Subcutaneous adipose tissue (tissue), 4 donors: Measurements from ENCODE around the gene PPP1R14B. TPM values are rescaled to one million over a fixed set of nuclear protein-coding genes. Genes with fewer than 3 reads are reported as not detected.

Experiments
- CTCF ChIP-seq: fragments of 450-650 bp; IDR thresholded peaks from one replicate; pipeline ENCODE4 v1.5.1; 2016; ENCODE audit warnings: low read depth, mild to moderate bottlenecking, control low read depth, antibody characterized with exemption, moderate library complexity
- total RNA-seq, 4 donors: library from RNA; depleted of rRNA; stranded (reverse); fragments of >200 nt; gene quantifications; one replicate each; pipeline ENCODE4 v1.1.0, GENCODE V29; 2016

Gene PPP1R14B
- total RNA-seq, 4 donors from 2014 or later: 64.3 to 73.1 (median 69.1) TPM

GRCh38 chr11:64240435-64241240, 6.1 kb downstream of the PPP1R14B start, which contains the start of gene FKBP2:
TSS of gene FKBP2 (plus strand) at chr11:64241095. CDS start at chr11:64242388, 1,293 bp downstream.
- no peak for TF ChIP-seq CTCF

- TF ChIP-seq CTCF: no peak
Observed at GRCh38 chr11:64239662-64240434, 6.9 kb downstream of the PPP1R14B start.

DNA sequence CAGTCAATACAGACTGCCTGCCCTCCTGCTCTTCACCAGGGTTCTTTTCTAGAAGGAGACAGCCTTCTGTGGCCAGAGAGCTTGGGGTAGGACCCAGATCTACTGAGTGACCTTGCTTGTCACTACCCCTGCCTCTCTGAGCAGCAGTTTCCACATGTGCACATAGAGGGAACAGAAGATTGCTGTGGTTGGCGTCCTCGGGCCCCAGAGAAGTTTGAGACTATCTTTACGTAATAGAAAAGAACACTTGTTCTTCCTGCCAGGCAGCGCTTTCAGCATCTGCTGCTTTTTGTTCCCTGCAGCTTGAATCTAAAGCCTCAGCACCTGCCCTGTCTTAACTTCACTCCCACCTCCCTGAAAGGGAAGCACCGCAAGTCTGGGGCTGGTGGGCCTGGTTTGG, 7.7 kb downstream of the PPP1R14B start:
- no peak for TF ChIP-seq CTCF

- TF ChIP-seq CTCF: no peak
Observed at GRCh38 chr11:64238076-64238475, 8.7 kb downstream of the PPP1R14B start.

GRCh38 chr11:64237484-64237951, 9.2 kb downstream of the PPP1R14B start:
- TF ChIP-seq CTCF: no peak

GRCh38 chr11:64235437-64236161, 11.1 kb downstream of the PPP1R14B start:
- TF ChIP-seq CTCF: no peak
